T-cell (primary cell): ENCODE measurements around the gene CIC. TPM values are rescaled to one million over a fixed set of nuclear protein-coding genes. Genes with fewer than 3 reads are reported as not detected.
"Not testable (repeated sequence)": the region's sequence is repeated elsewhere in the genome, so short reads cannot be mapped to it uniquely, and the experiment has no call there.

Experiments
- ATAC-seq, 4 experiments: fragments of 200-7000 bp in 3 of 4; fragments of 150-1000 bp in 1 of 4; cut with Tn5 transposase; replicated peaks in 1 of 4; 1 replicate in 3 of 4; 2 replicates in 1 of 4; pipeline ENCODE4 v1.10.0; 2021; ENCODE audit warnings: moderate library complexity in 3 of 4, mild to moderate bottlenecking in 2 of 4, moderate number of reproducible peaks in 1 of 4
- CTCF ChIA-PET, 2 donors: fragments of 300-600 bp; sonication (Branson Sonifier 250); formaldehyde crosslinking; loops; one replicate each; lab custom pipeline; 2022; ENCODE audit warnings: antibody characterized with exemption in 2 of 2; lab: Charles Lee
- POLR2A ChIA-PET, 2 donors: fragments of 300-600 bp; sonication (Branson Sonifier 250); formaldehyde crosslinking; loops; one replicate each; lab custom pipeline; 2022; ENCODE audit warnings: antibody characterized with exemption in 2 of 2; lab: Charles Lee
- DNase-seq, 35 experiments: peaks; one replicate each; pipeline versions ENCODE4 v3.0.0 to v3.0.0-alpha.2; 2013 to 2023
- H3K27ac ChIP-seq: one replicate; pipeline ENCODE4 v1.5.1; 2013; ENCODE audit warnings: low read length
- H3K27me3 ChIP-seq, 2 experiments: replicated peaks in 1 of 2; 1 replicate in 1 of 2; 2 replicates in 1 of 2; pipeline versions ENCODE4 v1.6.1 to v1.7.0; 2013; ENCODE audit warnings: low read length in 1 of 2, mixed read lengths in 1 of 2; ENCODE audit not compliant: control insufficient read depth in 2 of 2, insufficient read depth in 2 of 2; ENCODE audit errors: extremely low read depth in 1 of 2
- H3K36me3 ChIP-seq, 2 donors: 1 replicate in 1 of 2; 2 replicates in 1 of 2; pipeline versions ENCODE4 v1.6.1 to v1.7.0; 2013; ENCODE audit warnings: low read length in 1 of 2; ENCODE audit not compliant: control insufficient read depth in 2 of 2, insufficient read depth in 1 of 2; ENCODE audit errors: extremely low read depth in 1 of 2
- H3K4me1 ChIP-seq, 2 experiments: 1 replicate in 1 of 2; 2 replicates in 1 of 2; pipeline versions ENCODE4 v1.6.1 to v1.7.0; 2013; ENCODE audit warnings: low read length in 2 of 2, mixed read lengths in 1 of 2; ENCODE audit not compliant: insufficient read depth in 2 of 2, control insufficient read depth in 1 of 2; ENCODE audit errors: extremely low read depth in 1 of 2
- H3K4me3 ChIP-seq, 2 donors: 1 replicate in 1 of 2; 2 replicates in 1 of 2; pipeline versions ENCODE4 v1.5.1 to v1.7.0; 2013; ENCODE audit warnings: mild to moderate bottlenecking in 2 of 2, low read length in 1 of 2, moderate library complexity in 1 of 2; ENCODE audit not compliant: control insufficient read depth in 1 of 2; ENCODE audit errors: extremely low read depth in 1 of 2
- H3K9me3 ChIP-seq: 2 replicates; pipeline ENCODE4 v1.7.0; 2013
- H3K27ac Mint-ChIP-seq, 2 donors: one replicate each; pipeline ENCODE4 v1.8.0; 2020 to 2021; ENCODE audit warnings: mild to moderate bottlenecking in 2 of 2, mixed read lengths in 2 of 2
- H3K27me3 Mint-ChIP-seq, 2 donors: one replicate each; pipeline ENCODE4 v1.8.0; 2021 to 2022; ENCODE audit warnings: mixed read lengths in 2 of 2
- H3K36me3 Mint-ChIP-seq: one replicate; pipeline ENCODE4 v1.8.0; 2021; ENCODE audit warnings: mixed read lengths
- H3K4me1 Mint-ChIP-seq, 3 donors: one replicate each; pipeline ENCODE4 v1.8.0; 2020 to 2022; ENCODE audit warnings: mixed read lengths in 3 of 3, mild to moderate bottlenecking in 1 of 3
- H3K4me3 Mint-ChIP-seq, 3 donors: one replicate each; pipeline ENCODE4 v1.8.0; 2020 to 2022; ENCODE audit warnings: mild to moderate bottlenecking in 3 of 3, mixed read lengths in 3 of 3, moderate library complexity in 3 of 3
- H3K9me3 Mint-ChIP-seq, 3 donors: one replicate each; pipeline ENCODE4 v1.8.0; 2020 to 2022; ENCODE audit warnings: mixed read lengths in 3 of 3
- WGBS: methylation state at CpG from one replicate; pipeline ENCODE4 v1.1.5; 2013; ENCODE audit warnings: missing lambda C conversion rate; ENCODE audit not compliant: insufficient coverage; 5-methylcytosine and 5-hydroxymethylcytosine counted together
- total RNA-seq, 35 experiments: library from RNA in 6 of 35; stranded (reverse) in 6 of 35; fragments of 120-200 nt in 1 of 35; gene quantifications; one replicate each; pipeline versions ENCODE4 v1.2.1 to v1.2.4 and lab custom pipeline; 2013 to 2026

Gene CIC
- total RNA-seq, 5 donors from 2014 or later (not counting 1 experiment from before 2014, with no cell fraction given) = 93.9 to 110 (median 104) TPM

GRCh38 chr19:42261763-42262162, 7.3 kb upstream of the CIC start:
- H3K27ac ChIP-seq = no peak overlapping the region
- H3K36me3 Mint-ChIP-seq = no peaks in the 10 kb centered on the region
- H3K27me3 ChIP-seq = no peaks in the 10 kb centered on the region
- no peak overlapping the region for H3K4me3 Mint-ChIP-seq
- no peaks in the 10 kb centered on the region for H3K4me1 ChIP-seq
- H3K27ac Mint-ChIP-seq = no peak overlapping the region
- no peaks in the 10 kb centered on the region for H3K9me3 ChIP-seq
- no CpG with 5 or more reads among the region's 3 CpGs for WGBS
- ChIA-PET CTCF (interaction anchor here in 1 of 2 donors (0.6 kb wide), 1 partner anchor 11 kb away, joined by 4 read pairs; no protein-coding TSS in a partner anchor), POLR2A (no interaction called here)
- DNase-seq (no peak), ATAC-seq (no peak)
- no peaks in the 10 kb centered on the region for H3K9me3 Mint-ChIP-seq
- H3K4me1 Mint-ChIP-seq = peaks cover 0 to under 1% (median under 1%) of the 10 kb centered on the region in 3 donors
- no peaks in the 10 kb centered on the region for H3K36me3 ChIP-seq
- H3K27me3 Mint-ChIP-seq = peaks cover 0 to 2% of the 10 kb centered on the region in 2 donors
- no peak overlapping the region for H3K4me3 ChIP-seq

DNA sequence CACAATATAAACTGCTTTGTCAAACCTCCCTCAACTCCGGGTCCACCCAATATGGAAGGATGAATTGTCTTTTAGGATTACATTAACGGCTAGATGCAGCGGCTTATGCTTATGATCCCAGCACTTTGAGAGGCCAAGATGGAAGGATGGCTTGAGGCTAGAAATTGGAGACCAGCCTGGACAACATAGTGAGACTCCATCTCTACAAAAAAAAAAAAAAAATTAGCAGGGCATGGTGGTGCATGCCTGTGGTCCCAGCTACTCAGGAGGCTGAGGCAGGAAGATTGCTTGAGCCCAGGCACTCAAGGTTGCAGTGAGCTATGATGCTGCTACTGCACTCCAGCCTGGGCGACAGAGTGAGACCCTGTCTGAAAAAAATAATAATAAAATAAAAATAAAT, 2.9 kb upstream of the CIC start:
- no CpG with 5 or more reads among the region's 4 CpGs for WGBS
- not testable (repeated sequence) for H3K36me3 Mint-ChIP-seq, H3K27ac Mint-ChIP-seq

DNA sequence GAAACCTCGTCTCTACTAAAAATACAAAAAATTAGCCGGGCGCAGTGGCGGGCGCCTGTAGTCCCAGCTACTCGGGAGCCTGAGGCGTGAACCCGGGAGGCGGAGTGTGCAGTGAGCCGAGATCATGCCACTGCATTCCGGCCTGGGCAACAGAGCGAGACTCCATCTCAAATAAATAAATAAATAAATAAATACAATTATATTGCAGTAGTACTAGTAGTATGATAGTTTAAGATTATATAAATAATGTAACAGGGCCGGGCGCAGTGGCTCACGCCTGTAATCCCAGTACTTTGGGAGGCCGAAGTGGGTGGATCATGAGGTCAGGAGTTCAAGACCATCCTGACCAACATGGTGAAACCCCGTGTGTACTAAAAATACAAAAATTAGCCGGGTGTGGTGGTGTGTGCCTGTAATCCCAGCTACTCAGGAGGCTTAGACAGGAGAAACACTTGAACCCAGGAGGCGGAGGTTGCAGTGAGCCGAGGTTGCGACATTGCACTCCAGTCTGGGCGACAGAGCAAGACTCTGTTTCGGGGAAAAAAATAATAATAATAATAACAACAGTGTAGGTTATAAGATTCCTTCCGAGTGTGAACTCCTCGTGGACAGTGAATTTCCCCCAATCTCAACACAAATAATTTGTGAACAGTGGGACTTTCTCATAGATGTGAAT, 2.0 kb upstream of the CIC start:
- peaks cover 8 to 31% (median 29%) of the 10 kb centered on the region in 3 donors for H3K4me1 Mint-ChIP-seq
- H3K36me3 ChIP-seq, H3K4me3 Mint-ChIP-seq, H3K9me3 ChIP-seq, H3K36me3 Mint-ChIP-seq, H3K27me3 ChIP-seq, H3K27ac Mint-ChIP-seq, DNase-seq, H3K27me3 Mint-ChIP-seq, ATAC-seq, H3K9me3 Mint-ChIP-seq, H3K4me3 ChIP-seq: not testable (repeated sequence)
- WGBS = 93% methylated on average over 4 of the region's 25 CpGs
- H3K4me1 ChIP-seq = peaks cover 21 to 33% of the 10 kb centered on the region in 2 experiments
- ChIA-PET POLR2A (interaction anchor here in 1 of 2 donors (0.7 kb wide), 1 partner anchor 10 kb away, joined by 5 read pairs; no protein-coding TSS in a partner anchor), CTCF (interaction anchor here in 1 of 2 donors (0.5 kb wide), 1 partner anchor 90 kb away, joined by 6 read pairs; no protein-coding TSS in a partner anchor)
- peak overlapping the region; percentile 96 for H3K27ac ChIP-seq

More for the DNA sequence above, 2.9 kb upstream of the CIC start:
- H3K27ac ChIP-seq, POLR2A ChIA-PET, CTCF ChIA-PET, H3K27me3 ChIP-seq, H3K4me3 Mint-ChIP-seq, H3K9me3 ChIP-seq, H3K4me3 ChIP-seq, H3K9me3 Mint-ChIP-seq, H3K27me3 Mint-ChIP-seq, H3K36me3 ChIP-seq, ATAC-seq, DNase-seq: not testable (repeated sequence)
- peaks cover 18 to 24% of the 10 kb centered on the region in 2 experiments for H3K4me1 ChIP-seq
- peaks cover 2 to 25% (median 23%) of the 10 kb centered on the region in 3 donors for H3K4me1 Mint-ChIP-seq

GRCh38 chr19:42267644-42268141, 1.4 kb upstream of the CIC start:
- peaks cover 3% of the 10 kb centered on the region for H3K36me3 Mint-ChIP-seq
- POLR2A ChIA-PET = no interaction called here

DNA sequence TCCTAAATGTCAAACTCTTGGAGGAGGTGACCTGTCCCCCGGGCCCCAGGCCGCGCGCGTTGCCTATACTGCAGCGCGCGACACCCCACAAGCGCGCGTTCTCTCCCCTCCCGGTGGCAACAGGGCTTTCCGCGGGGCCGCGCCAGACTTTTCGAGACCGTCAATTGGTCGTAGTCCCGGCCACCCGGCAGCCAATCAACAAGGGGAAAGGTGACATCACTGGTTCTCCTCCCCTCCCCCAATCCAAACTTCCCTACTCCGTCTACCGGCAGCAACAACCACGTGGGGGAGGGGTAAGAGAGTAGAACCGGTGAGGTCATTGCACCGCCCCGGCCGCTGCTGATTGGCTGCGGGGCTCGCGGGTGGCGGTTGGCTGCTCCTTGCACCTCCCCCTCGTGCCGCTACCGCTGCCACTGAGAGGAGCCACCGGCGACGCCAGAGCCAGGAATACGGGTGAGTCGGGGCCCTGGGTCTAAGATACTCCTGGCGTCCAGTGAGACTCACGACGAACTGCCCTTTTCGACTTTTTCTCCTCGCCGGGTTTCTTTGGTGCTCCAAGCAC, 829 bp upstream of the CIC start:
- ATAC-seq (peak; percentile 69 to 72 (median 70)), DNase-seq (peak in 34 of 35 experiments; percentile 95 to 100 (median 99))
- Mint-ChIP-seq H3K4me3 (no peak overlapping the region), H3K4me1 (peaks cover 8 to 31% (median 31%) of the 10 kb centered on the region in 3 donors), H3K9me3 (no peaks in the 10 kb centered on the region), H3K36me3 (peaks cover 3% of the 10 kb centered on the region), H3K27ac (no peak overlapping the region), H3K27me3 (no peaks in the 10 kb centered on the region)
- H3K4me3 ChIP-seq = peak overlapping the region; percentile 76 to 94
- under 1% methylated on average over 27 of the region's 46 CpGs for WGBS
- H3K27me3 ChIP-seq = no peaks in the 10 kb centered on the region
- no peaks in the 10 kb centered on the region for H3K9me3 ChIP-seq
- H3K27ac ChIP-seq = peak overlapping the region; percentile 96
- POLR2A ChIA-PET = no interaction called here
- CTCF ChIA-PET = interaction anchor here in 1 of 2 donors (0.6 kb wide), 1 partner anchor 27 kb away, joined by 3 read pairs; no protein-coding TSS in a partner anchor
- peaks cover 8 to 18% of the 10 kb centered on the region in 2 donors for H3K36me3 ChIP-seq
- H3K4me1 ChIP-seq = peaks cover 21 to 36% of the 10 kb centered on the region in 2 experiments

More at GRCh38 chr19:42267644-42268141, 1.4 kb upstream of the CIC start:
- H3K36me3 ChIP-seq = peaks cover 5 to 13% of the 10 kb centered on the region in 2 donors
- Mint-ChIP-seq H3K4me3 (no peak overlapping the region), H3K4me1 (peaks cover 8 to 31% (median 29%) of the 10 kb centered on the region in 3 donors), H3K27ac (no peak overlapping the region), H3K9me3 (no peaks in the 10 kb centered on the region), H3K27me3 (no peaks in the 10 kb centered on the region)
- 17% methylated on average over 12 of the region's 13 CpGs for WGBS
- peak overlapping the region; percentile 96 for H3K27ac ChIP-seq
- peak overlapping the region; percentile 63 to 76 for H3K4me3 ChIP-seq
- no peaks in the 10 kb centered on the region for H3K27me3 ChIP-seq
- peaks cover 21 to 35% of the 10 kb centered on the region in 2 experiments for H3K4me1 ChIP-seq
- DNase-seq (no peak), ATAC-seq (no peak)
- no peaks in the 10 kb centered on the region for H3K9me3 ChIP-seq
- CTCF ChIA-PET = interaction anchor here (0.5 to 0.6 kb wide), 2 partner anchors 27 to 91 kb away, joined by 3 to 6 read pairs; no protein-coding TSS in a partner anchor
